HEK293T (cell line): ENCODE data around the gene SORBS2.

Experiments used
- ARNT ChIP-seq: fragments of 450-650 bp; IDR thresholded peaks from 2 replicates; pipeline ENCODE4 v1.6.1; 2017; ENCODE audit warnings: mild to moderate bottlenecking
- BHLHE40 ChIP-seq: fragments of 450-650 bp; IDR thresholded peaks from 2 replicates; pipeline ENCODE4 v1.6.1; 2016; ENCODE audit warnings: mild to moderate bottlenecking, moderate library complexity, borderline replicate concordance
- CTBP1 ChIP-seq: fragments of 450-650 bp; IDR thresholded peaks from 2 replicates; pipeline ENCODE4 v1.6.1; 2016; ENCODE audit warnings: borderline replicate concordance
- FOXK2 ChIP-seq: fragments of 450-650 bp; IDR thresholded peaks from 2 replicates; pipeline ENCODE4 v1.6.1; 2016; ENCODE audit warnings: mild to moderate bottlenecking
- HDGF ChIP-seq: fragments of 450-650 bp; IDR thresholded peaks from 2 replicates; pipeline ENCODE4 v1.6.1; 2017; ENCODE audit warnings: antibody characterized with exemption, borderline replicate concordance
- LEF1 ChIP-seq: fragments of 450-650 bp; IDR thresholded peaks from 2 replicates; pipeline ENCODE4 v1.6.1; 2017; ENCODE audit warnings: mild to moderate bottlenecking, borderline replicate concordance
- SP1 ChIP-seq: fragments of 450-650 bp; IDR thresholded peaks from 2 replicates; pipeline ENCODE4 v1.6.1; 2017
- TARDBP ChIP-seq: fragments of 450-650 bp; IDR thresholded peaks from 2 replicates; pipeline ENCODE4 v1.6.1; 2016

DNA sequence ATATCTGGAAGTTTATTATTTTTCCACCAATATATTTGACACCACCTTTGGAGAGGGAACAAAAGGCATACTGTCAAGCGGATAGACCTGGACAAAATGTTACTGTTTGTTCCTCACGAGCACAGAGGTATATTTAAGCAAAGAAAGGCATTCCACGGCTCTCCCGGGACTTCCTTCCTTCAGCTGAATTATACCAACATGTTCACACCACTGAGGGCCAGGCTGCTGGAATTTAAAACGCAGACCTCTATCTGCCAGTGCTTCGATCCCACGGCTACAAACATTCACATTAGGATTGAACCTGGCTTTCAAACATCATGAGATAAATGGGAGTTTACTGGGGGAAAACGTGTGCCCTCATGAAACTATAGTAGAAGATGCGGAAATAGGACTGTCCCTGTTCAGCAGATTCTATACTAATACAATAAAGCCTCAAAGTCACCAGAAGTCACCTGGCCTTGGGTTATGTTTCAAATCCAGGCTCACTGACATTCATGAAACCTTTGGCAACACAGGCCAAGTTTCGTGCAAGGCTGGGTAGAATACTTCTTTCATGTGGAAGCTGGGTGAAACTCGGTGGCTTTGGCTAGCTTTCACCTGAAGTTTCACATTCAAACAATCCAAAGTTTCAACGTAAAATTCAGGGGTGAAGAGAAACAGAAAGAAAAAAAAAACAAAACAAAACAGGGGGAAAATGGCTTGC, 39.5 kb downstream of the SORBS2 start:
- TF ChIP-seq BHLHE40 (no peak), FOXK2 (no peak), LEF1 (no peak), TARDBP (no peak), SP1 (no peak), ARNT (no peak), HDGF (no peak), CTBP1 (no peak)
